Measurements from ENCODE around the gene NACC2.
A peak's percentile ranks its signal among the peaks of the same experiment; 100 is the strongest.

The NACC2 gene

GRCh38 chr9:135994501-135995192 lies 100.4 kb downstream of the NACC2 start:
- no peak for DNase-seq (ENCODE audit: low read depth in 2 of 2)

DNA sequence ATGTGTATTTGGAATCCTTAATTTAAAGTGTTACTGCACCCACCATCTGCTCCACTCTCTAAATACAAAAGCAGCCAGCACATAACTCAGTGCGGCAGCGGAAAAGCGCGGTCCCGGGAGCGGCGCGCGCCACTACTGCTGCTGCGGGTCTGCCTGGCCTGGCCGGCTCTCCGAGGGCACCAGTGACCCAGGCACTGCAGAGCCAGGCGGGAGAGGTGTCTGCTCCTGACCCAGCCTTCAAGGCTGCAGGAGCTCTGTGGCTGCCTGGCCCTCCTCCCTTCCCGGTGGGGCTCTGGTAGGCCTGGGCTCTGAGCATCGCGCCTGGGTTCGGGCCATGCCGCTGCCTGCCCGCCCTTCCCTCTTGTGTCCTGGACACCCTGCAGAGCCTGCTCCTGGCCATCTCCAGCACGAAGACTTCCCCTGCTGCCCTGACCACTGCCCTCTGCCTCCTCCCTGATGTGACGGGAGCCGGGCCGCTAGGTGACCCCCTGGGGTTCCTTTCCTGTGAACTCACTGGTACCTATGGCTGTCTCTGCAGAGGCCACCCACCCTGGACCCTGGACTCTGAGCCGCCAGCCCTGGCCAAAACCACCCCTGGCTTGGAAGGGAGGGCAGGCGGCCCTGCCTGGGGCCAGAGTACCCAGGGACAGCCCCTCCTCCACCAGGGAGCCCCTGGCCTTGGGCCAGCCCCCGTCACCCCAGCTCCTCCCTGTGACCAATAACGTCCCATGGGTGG lies 101.2 kb downstream of the NACC2 start:
- no peak for DNase-seq (ENCODE audit: low read depth in 2 of 2)

DNA sequence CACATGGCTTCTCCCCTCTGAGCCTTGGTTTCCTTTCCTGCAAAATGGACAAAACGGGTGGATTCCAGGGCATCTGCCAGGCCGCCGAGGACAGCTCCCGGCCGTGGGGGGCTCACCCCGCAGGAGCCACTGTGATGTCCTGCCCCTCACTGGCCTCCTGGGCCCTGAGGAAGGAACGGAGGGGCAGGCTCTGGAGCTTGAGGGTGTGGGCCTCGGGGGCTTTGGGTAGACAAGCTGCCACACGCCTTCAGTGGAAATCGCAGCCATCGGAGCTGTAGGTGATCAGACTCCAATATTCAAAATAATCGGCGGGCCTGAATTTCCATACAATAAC lies 101.7 kb downstream of the NACC2 start:
- DNase-seq (ENCODE audit: low read depth in 2 of 2): no peak

DNA sequence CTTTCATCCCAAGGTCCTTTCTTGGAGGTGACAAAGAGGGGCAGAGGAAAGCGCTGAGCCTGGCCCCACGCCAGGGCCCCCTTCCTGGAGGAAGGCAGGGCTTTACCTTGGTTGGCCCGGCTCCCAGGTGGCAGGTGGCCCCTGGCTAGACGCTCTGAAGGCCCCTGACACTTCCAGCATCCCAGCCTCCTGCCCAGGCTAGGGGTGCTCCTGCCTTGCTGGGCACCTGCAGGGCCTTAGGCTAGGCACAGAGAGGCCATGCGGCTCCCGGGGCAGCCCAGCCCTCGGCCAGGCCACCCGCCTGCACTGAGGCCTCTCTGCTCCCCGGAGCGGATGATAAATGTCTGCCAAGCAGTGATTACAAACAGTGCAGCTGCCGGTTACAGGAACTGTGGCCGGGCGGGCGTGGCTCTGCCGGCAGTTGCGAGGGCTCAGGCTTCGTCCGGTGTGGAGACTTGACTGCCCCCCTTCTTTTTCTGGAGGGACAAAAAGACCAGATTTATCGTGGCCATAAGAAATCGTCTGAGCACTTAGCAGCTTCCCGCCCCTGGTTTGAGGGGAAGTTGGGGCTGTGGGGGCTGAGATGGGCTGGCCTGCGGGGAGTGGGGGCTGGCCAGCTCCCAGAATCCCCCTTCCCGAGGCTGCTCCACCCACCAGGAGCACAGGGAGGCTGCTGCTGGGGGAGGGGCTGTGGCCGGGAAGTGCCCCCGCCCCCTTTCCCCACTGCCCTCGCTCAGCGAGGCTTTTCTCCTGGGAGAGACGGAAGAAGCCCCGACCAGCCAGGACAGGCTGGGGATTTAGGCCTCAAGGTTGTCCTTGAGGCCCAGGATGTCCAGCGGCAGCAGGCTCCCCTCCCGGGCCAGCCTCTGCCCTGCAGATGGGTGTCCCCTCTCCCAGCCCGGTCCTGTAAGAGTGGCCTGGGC lies 102.3 kb downstream of the NACC2 start:
- DNase-seq (ENCODE audit: low read depth in 2 of 2): no peak

DNA sequence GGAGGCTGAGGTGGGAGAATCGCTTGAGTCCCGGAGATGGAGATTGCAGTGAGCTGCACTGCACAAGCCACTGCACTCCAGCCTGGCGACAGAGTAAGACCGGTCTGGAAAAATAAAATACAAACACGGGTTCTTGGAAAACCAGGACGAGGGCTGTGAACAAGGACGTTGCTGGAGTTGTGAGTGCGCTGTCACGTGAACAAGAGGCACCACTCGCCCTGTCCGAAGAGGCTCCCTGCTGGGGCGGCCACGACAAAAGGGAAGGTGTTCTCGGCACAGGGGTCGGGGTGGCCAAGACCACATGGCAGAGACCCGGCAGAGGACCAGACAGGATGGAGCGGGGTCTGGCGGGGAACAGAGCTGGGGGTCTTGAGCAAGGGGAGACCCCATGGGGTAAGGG lies 103.3 kb downstream of the NACC2 start:
- DNase-seq (ENCODE audit: low read depth in 2 of 2): no peak

DNA sequence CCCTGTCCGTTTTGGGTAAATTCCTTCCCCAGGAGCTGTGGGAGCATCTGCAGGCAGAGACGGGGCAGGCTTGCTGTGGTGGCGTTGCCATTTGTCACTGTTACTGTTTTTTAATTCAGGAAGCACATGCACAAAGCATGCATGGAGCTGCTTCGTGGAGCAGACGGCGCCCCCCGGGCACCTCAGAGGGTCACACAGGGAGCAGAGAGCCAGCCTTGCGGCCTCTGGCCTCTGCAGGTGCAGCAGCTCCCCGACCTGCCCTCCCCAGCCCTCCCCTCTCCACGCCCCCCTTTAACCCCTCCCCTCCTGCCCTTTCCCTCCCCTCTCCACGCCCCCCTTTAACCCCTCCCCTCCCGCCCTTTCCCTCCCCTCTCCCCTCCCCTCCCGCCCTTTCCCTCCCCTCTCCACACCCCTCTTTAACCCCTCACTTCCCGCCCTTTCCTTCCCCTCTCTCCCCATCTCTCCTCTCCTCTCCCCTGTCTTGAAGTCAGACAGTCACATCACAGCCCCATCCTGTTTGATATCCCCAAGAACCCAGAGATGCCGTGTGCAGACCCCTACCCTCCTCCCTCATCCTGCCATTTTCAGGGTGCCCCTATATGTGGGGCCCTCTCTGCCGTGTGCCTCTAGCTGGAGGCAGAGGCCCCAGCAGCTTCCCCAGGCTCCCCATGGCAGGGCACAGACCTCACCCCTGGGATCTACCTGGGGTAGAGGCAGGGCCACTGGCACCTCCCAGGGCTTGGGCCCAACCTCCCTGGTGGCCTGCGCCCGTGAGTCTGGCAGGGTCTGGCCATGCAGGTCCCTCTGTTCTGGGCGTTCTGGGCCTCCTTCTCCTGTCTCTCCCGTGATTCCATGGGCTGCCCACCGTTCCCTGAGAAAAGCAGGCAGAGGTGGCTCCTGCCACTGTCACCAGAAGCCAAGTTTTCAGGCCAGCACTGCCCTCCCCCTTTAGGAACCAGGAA lies 104.3 kb downstream of the NACC2 start:
- DNase-seq (ENCODE audit: low read depth in 2 of 2): peak; percentile 28 to 43

- peak in 1 of 2 donors; percentile 17 for DNase-seq (ENCODE audit: low read depth in 2 of 2)
Measured at GRCh38 chr9:135989722-135990467, 105.2 kb downstream of the NACC2 start.

DNA sequence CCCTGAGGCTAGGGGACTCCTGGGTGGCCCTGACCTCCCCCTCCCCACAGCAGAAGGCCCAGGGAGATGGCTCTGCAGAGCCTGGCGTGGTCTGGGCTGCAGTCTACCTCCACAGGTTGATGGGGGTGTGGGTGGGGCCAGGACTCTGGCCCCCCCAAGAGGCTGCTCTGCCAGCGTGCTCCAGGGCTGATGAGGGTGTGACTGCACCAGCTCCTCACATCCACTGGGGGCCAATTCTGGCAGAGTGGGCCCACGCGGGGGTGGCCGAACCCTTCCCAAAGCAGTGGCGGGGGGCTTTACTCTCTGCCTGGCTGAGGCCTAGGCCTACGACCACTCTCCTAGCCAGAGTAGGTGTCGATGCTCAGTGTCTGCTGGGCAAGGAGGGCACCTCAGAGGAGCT lies 105.9 kb downstream of the NACC2 start:
- DNase-seq (ENCODE audit: low read depth in 2 of 2): no peak

- DNase-seq (ENCODE audit: low read depth in 2 of 2): no peak
Measured at GRCh38 chr9:135988493-135988892, 106.6 kb downstream of the NACC2 start.

- no peak for DNase-seq (ENCODE audit: low read depth in 2 of 2)
Measured at GRCh38 chr9:135987838-135988404, 107.2 kb downstream of the NACC2 start.

GRCh38 chr9:135986605-135987004 lies 108.5 kb downstream of the NACC2 start:
- no peak for DNase-seq (ENCODE audit: low read depth in 2 of 2)

DNA sequence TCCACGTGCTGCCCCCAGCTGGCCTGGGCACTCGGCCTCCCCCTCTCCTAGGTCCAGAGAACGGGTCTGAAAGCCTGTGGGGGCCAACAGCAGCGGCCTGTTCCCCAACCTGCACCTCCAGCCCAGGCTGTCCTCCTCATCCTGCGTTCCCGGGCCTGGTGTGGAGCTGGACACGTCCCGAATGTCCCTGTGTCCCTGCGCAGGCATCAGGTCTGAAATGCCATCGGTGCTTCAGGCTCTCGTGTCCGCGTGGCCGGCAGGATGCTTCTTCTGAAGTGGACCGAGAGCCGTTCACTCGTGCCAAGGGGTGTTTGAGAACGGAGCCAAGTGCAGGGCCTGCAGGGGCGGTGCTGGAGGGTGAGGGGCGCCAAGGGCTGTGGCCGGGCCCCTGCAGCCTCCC lies 109.2 kb downstream of the NACC2 start:
- no peak for DNase-seq (ENCODE audit: low read depth in 2 of 2)

DNA sequence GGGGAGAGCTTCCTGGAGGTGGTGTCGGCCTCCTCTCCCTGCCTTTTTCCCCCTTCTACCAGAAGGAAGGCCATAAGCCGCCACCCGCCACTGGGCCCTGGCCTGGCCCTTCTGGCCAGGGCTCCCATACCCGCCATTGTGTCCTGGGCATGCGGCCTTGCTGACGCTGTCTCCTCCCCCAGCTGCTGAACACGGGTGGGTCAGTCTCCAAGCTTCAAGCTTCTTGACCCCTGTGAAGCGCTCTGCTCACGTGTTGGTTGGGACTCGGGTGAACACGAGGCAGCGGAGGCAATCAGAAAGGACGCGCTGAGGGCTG lies 109.7 kb downstream of the NACC2 start:
- no peak for DNase-seq (ENCODE audit: low read depth in 2 of 2)

DNA sequence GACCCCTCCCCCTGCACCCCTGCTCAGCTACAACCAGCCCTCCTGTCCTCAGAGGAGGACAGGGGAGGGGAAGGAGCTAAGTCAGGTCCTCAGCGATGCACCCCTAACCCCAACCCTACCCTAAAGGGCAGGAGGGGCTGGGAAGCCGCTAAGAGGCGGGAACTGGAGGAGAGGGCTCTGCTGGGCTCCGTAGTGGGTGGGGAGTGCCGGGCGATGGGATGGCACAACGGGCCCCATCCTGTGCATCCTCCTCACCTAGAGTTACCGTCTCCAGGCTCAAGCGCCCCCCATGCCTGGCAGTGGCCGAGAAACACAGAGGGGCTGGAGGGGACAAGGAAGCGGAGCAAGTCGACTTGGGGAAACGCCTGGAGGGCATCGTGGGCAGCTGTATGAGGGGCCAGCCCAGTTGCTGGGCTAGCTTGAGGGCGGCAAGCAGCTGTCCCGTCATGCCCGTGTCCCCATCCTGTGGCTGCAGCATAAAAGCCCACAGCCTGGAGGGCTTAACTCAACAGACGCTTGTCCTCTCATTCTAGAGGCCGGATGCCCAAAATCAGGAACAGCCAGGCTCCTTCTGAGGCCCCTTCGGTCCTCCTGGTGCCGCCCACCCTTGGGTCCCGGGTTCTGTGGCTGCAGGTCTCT lies 110.9 kb downstream of the NACC2 start:
- DNase-seq (ENCODE audit: low read depth in 2 of 2): no peak

GRCh38 chr9:135983208-135984071 lies 111.6 kb downstream of the NACC2 start:
- no peak for DNase-seq (ENCODE audit: low read depth in 2 of 2)

DNA sequence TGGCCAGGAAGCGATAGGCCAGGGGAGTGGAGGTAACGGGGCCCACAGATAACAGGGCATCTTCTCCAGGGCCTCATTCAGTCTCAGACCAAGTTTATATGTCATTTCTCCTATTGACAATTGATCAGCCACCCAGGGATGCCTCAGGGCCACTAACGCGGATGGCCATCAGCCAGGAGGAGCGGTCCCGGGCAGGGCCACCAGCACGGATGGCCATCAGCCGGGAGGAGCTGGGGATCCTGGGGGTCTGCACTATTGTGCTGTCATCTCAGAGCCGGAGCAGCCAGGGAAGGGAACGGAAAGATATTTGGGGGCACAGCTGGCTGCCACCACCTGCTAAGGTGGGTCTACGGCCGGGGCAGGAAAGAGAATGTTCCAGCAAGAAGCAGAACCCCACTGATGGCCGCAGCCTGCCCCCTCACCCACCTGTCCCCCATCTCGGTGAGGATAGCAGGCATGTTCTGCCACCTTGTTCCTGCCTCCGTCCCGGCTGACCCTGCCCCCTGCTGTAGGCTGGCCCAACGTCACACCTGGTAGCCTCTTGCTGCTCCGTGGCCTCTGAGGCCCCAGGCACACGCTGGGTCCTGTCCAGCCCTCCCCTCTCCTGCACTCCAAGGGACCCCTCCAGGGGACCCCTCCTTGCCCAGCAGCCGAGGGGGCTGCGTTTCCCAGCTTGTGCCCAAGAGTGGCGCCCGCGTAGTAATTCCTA lies 112.4 kb downstream of the NACC2 start:
- DNase-seq (ENCODE audit: low read depth in 2 of 2): no peak

GRCh38 chr9:135980926-135981630 lies 114.0 kb downstream of the NACC2 start:
- DNase-seq (ENCODE audit: low read depth in 2 of 2): no peak
